HL-60 (cell line): ENCODE results near the gene DHRS7C.

Experiments used
- DNase-seq, 2 experiments: peaks; one replicate each; pipeline ENCODE4 v3.0.0-alpha.2; 2010 to 2020; ENCODE audit warnings: low read depth in 1 of 2, low spot score in 1 of 2
- H3K27ac ChIP-seq: fragments of 250-450 bp; sonication (Bioruptor Pico); replicated peaks from 2 replicates; pipeline ENCODE4 v1.5.1; 2020; ENCODE audit warnings: mild to moderate bottlenecking, moderate library complexity
- H3K27me3 ChIP-seq: fragments of 250-450 bp; sonication (Bioruptor Pico); 2 replicates; pipeline ENCODE4 v1.5.1; 2021; ENCODE audit warnings: mild to moderate bottlenecking, moderate library complexity; ENCODE audit not compliant: insufficient read depth, poor library complexity, severe bottlenecking
- H3K4me3 ChIP-seq: replicated peaks from 2 replicates; pipeline ENCODE4 v1.5.1; 2011; ENCODE audit warnings: mild to moderate bottlenecking, control low read depth, low read length; ENCODE audit not compliant: insufficient read depth
- CTCF ChIP-seq: IDR thresholded peaks from one replicate; pipeline ENCODE4 v1.5.1; 2011; ENCODE audit warnings: low read length, control low read depth, inconsistent platforms; ENCODE audit not compliant: insufficient read depth
- GABPA ChIP-seq: IDR thresholded peaks from 2 replicates; pipeline ENCODE4 v1.6.1; 2012; ENCODE audit warnings: low read depth
- POLR2AphosphoS5 ChIP-seq: IDR thresholded peaks from 2 replicates; pipeline ENCODE4 v1.6.1; 2012; ENCODE audit warnings: low read depth
- REST ChIP-seq: IDR thresholded peaks from 2 replicates; pipeline ENCODE4 v1.6.1; 2012; ENCODE audit warnings: low read depth; ENCODE audit not compliant: insufficient replicate concordance
- SPI1 ChIP-seq: IDR thresholded peaks from 2 replicates; pipeline ENCODE4 v1.6.1; 2012; ENCODE audit warnings: low read depth, mild to moderate bottlenecking, borderline replicate concordance

Gene DHRS7C

GRCh38 chr17:9814337-9814945 is 23.0 kb upstream of the DHRS7C start:
- no peak for DNase-seq
- Histone ChIP-seq H3K4me3 (no peak overlapping the region), H3K27me3 (no peaks in the 10 kb centered on the region), H3K27ac (no peak overlapping the region)
- TF ChIP-seq POLR2AphosphoS5, result no peak
- no peak for TF ChIP-seq GABPA
- no peak for TF ChIP-seq SPI1
- no peak for TF ChIP-seq CTCF
- no peak for TF ChIP-seq REST

DNA sequence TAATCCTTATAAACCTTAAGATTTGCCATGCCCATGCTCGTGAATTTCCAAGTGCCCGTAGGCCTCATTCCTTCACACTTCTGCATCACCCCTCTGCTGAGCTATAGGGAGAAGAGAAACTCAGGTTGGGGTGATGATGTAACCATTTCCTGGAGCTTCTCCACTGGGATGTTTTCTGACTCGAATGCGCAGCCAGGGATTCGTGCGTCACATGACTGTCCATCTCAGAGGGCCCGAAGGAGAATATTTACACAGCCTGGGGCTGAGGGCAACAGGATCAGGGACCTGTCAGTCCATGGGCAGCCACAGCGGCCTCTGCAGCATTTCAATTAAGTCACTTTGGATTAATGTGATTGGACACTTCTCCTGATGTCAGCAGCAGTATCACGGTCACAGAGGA is 21.8 kb upstream of the DHRS7C start:
- DNase-seq, result no peak
- Histone ChIP-seq H3K27me3 (no peaks in the 10 kb centered on the region), H3K4me3 (no peak overlapping the region), H3K27ac (no peak overlapping the region)
- TF ChIP-seq GABPA (no peak), REST (no peak), CTCF (no peak), POLR2AphosphoS5 (no peak), SPI1 (no peak)

GRCh38 chr17:9811537-9811936 is 20.1 kb upstream of the DHRS7C start:
- H3K27me3 ChIP-seq, result no peaks in the 10 kb centered on the region

More at GRCh38 chr17:9811537-9811936, 20.1 kb upstream of the DHRS7C start:
- DNase-seq, result no peak
- TF ChIP-seq POLR2AphosphoS5 (no peak), REST (no peak), CTCF (no peak), SPI1 (no peak), GABPA (no peak)
- Histone ChIP-seq H3K4me3 (no peak overlapping the region), H3K27ac (no peak overlapping the region)
